ENCODE measurements around the gene ZCWPW2.

DNA sequence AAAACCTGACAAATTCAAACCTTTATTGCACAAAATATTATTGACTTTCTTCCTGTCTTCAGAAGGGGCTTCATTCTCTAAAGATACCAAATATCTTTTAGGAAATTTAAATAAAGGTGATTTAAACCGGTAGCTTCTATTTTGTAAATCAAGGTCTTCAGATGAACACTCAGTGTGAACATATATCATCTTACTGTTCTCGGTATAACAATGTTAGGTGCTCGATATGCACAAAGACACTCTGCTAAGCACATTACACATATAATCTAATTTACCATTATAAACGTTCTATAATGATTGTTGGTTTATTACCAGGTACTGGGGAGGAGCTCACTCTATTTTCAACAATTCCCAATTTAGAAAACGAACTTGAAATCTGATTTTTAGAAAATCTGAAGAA, 225.5 kb downstream of the ZCWPW2 start:
- TF ChIP-seq, protein P1, sequence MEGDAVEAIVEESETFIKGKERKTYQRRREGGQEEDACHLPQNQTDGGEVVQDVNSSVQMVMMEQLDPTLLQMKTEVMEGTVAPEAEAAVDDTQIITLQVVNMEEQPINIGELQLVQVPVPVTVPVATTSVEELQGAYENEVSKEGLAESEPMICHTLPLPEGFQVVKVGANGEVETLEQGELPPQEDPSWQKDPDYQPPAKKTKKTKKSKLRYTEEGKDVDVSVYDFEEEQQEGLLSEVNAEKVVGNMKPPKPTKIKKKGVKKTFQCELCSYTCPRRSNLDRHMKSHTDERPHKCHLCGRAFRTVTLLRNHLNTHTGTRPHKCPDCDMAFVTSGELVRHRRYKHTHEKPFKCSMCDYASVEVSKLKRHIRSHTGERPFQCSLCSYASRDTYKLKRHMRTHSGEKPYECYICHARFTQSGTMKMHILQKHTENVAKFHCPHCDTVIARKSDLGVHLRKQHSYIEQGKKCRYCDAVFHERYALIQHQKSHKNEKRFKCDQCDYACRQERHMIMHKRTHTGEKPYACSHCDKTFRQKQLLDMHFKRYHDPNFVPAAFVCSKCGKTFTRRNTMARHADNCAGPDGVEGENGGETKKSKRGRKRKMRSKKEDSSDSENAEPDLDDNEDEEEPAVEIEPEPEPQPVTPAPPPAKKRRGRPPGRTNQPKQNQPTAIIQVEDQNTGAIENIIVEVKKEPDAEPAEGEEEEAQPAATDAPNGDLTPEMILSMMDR (IDR thresholded peaks at IDR 0.05) = no peak
- TF ChIP-seq POLR2A (IDR thresholded peaks at IDR 0.05) = no peak
